Mesendoderm (in vitro differentiated cells): ENCODE measurements around the gene IARS2.
A peak's percentile ranks its signal among the peaks of the same experiment; 100 is the strongest.

Experiments used
- small RNA-seq: library from polyadenylated mRNA; stranded (forward); fragments of <200 nt; extraction: miRNeasy Mini kit (QIAGEN cat#:217004); gene quantifications from one replicate; pipeline ENCODE3, GENCODE V24; 2013; ENCODE audit not compliant: insufficient read depth

IARS2 gene

Small RNAs within 50 kb of the gene (small RNA-seq; reads per million reads assigned to genes)
- 0.54 reads per million for gene MIR194-1
- gene MIR215, result 12.5 reads per million, percentile 88 among the genes with 10 or more reads in this experiment
